Panc1 (cell line): ENCODE data around the gene DGKD. TPM values are rescaled to one million over a fixed set of nuclear protein-coding genes. Genes with fewer than 3 reads are reported as not detected.
A peak's percentile ranks its signal among the peaks of the same experiment; 100 is the strongest.

Experiments
- ATAC-seq: fragments of 200-7000 bp; cut with Tn5 transposase; 2 replicates; pipeline ENCODE4 v1.9.1; 2020; ENCODE audit warnings: mild to moderate bottlenecking, moderate library complexity
- BruUV-seq: library from RNA; stranded (reverse); fragments of 400-500 nt; replicated peaks from 2 replicates; lab custom pipeline; 2021; lab: Mats Ljungman, UMichigan
- CTCF ChIA-PET: fragments of 300-600 bp; sonication (Branson Sonifier 250); formaldehyde crosslinking; loops from one replicate; lab custom pipeline; 2022; ENCODE audit warnings: antibody characterized with exemption; lab: Charles Lee
- POLR2A ChIA-PET: fragments of 300-600 bp; sonication (Branson Sonifier 250); formaldehyde crosslinking; loops from one replicate; lab custom pipeline; 2022; ENCODE audit warnings: antibody characterized with exemption; lab: Charles Lee
- DNase-seq: peaks from one replicate; pipeline ENCODE4 v3.0.0-alpha.2; 2010; ENCODE audit warnings: low read depth, low spot score
- H3K27ac ChIP-seq: 2 replicates; pipeline ENCODE4 v1.5.1; 2011; ENCODE audit warnings: mild to moderate bottlenecking, low read length, inconsistent platforms
- H3K27me3 ChIP-seq: fragments of 200-500 bp; sonication (Bioruptor generic); 2 replicates; pipeline ENCODE4 v1.6.0; 2014; ENCODE audit warnings: low read length, inconsistent platforms; ENCODE audit not compliant: control insufficient read depth, insufficient read depth
- H3K36me3 ChIP-seq: fragments of 200-500 bp; sonication (Bioruptor generic); 2 replicates; pipeline ENCODE4 v1.5.1; 2014; ENCODE audit warnings: inconsistent platforms, mild to moderate bottlenecking, low read length, moderate library complexity; ENCODE audit not compliant: control insufficient read depth, insufficient read depth
- H3K4me1 ChIP-seq: 2 replicates; pipeline ENCODE4 v1.5.1; 2011; ENCODE audit warnings: inconsistent platforms, mild to moderate bottlenecking, low read length, moderate library complexity; ENCODE audit not compliant: control insufficient read depth, insufficient read depth
- H3K4me3 ChIP-seq, 2 experiments: 2 replicates each; pipeline ENCODE4 v1.5.1; 2011 to 2012; ENCODE audit warnings: low read depth in 2 of 2, low read length in 2 of 2, mild to moderate bottlenecking in 2 of 2, inconsistent platforms in 1 of 2, moderate library complexity in 1 of 2
- H3K9me3 ChIP-seq: fragments of 200-500 bp; sonication (Bioruptor generic); 2 replicates; pipeline ENCODE4 v1.5.1; 2014; ENCODE audit warnings: low read depth, mild to moderate bottlenecking, inconsistent platforms, low read length, moderate library complexity; ENCODE audit not compliant: control insufficient read depth, insufficient read depth
- CTCF ChIP-seq: fragments of 450-650 bp; IDR thresholded peaks from 2 replicates; pipeline ENCODE4 v1.5.1; 2017; ENCODE audit warnings: mild to moderate bottlenecking
- POLR2AphosphoS5 ChIP-seq: IDR thresholded peaks from 2 replicates; pipeline ENCODE4 v1.6.1; 2012; ENCODE audit warnings: mild to moderate bottlenecking, low read depth, low read length, moderate library complexity
- REST ChIP-seq, 2 experiments: IDR thresholded peaks; 2 replicates each; pipeline ENCODE4 v1.6.1; 2011 to 2012; ENCODE audit warnings: low read depth in 2 of 2, control low read depth in 1 of 2, low read length in 1 of 2, mild to moderate bottlenecking in 1 of 2, moderate library complexity in 1 of 2; ENCODE audit not compliant: insufficient read depth in 1 of 2
- SIN3A ChIP-seq: IDR thresholded peaks from 2 replicates; pipeline ENCODE4 v1.6.1; 2012; ENCODE audit warnings: low read depth, mild to moderate bottlenecking, low read length, moderate library complexity, borderline replicate concordance; ENCODE audit not compliant: insufficient read depth
- TCF7L2 ChIP-seq: IDR thresholded peaks from 2 replicates; pipeline ENCODE4 v1.6.1; 2011; ENCODE audit warnings: mild to moderate bottlenecking, low read depth, low read length, inconsistent platforms
- in situ Hi-C: cut with HindIII; loops from 2 replicates; pipeline ENCODE4 v1.10.0; 2016; ENCODE audit warnings: low sequenced_read_pairs, low pct_unique_long_range_greater_than_20kb
- intact Hi-C: fragments of 100-400 bp; cut with micrococcal nuclease; formaldehyde crosslinking; loops from one replicate; pipeline ENCODE4 v1.10.0; 2022; ENCODE audit not compliant: unreplicated experiment
- total RNA-seq: library from RNA; stranded (reverse); gene quantifications from one replicate; pipeline ENCODE4 v1.2.1, GENCODE V29; 2021; ENCODE audit not compliant: unreplicated experiment

The DGKD gene
- total RNA-seq, 1 experiment from 2014 or later = 89.0 TPM

- Histone ChIP-seq H3K27ac (no peak overlapping the region), H3K4me3 (no peak overlapping the region), H3K9me3 (no peaks in the 10 kb centered on the region), H3K4me1 (no peaks in the 10 kb centered on the region; the same call in 1 of the 2 replicates), H3K36me3 (no peaks in the 10 kb centered on the region), H3K27me3 (no peaks in the 10 kb centered on the region)
- ChIA-PET POLR2A (no interaction called here), CTCF (no interaction called here)
- no peak for DNase-seq
- TF ChIP-seq SIN3A (no peak), REST (IDR thresholded peaks at IDR 0.05; ENCODE audit: insufficient read depth in 1 of 2, low read depth in 2 of 2, low read length in 1 of 2) (no peak), CTCF (no peak), POLR2AphosphoS5 (no peak), TCF7L2 (no peak)
- intact Hi-C loops (no loop called here), in situ Hi-C loops (no loop called here)
- BruUV-seq = no TSS peak
- ATAC-seq = no peak
These were observed 48.5 kb downstream of the DGKD start for GRCh38 chr2:233402789-233403188.

GRCh38 chr2:233404222-233404621 lies 49.9 kb downstream of the DGKD start:
- no peak overlapping the region for H3K4me3 ChIP-seq
- H3K36me3 ChIP-seq = no peaks in the 10 kb centered on the region
- BruUV-seq = no TSS peak
- ATAC-seq (0 out of 2 replicates have a peak, but pooled peaks have one; percentile 58), DNase-seq (no peak)
- no peaks in the 10 kb centered on the region for H3K9me3 ChIP-seq
- no peaks in the 10 kb centered on the region for H3K27me3 ChIP-seq
- intact Hi-C loops (loop anchor here (2.0 kb wide), 1 partner anchor 39 kb away; no protein-coding TSS in a partner anchor), in situ Hi-C loops (no loop called here)
- TF ChIP-seq REST (IDR thresholded peaks at IDR 0.05; ENCODE audit: insufficient read depth in 1 of 2, low read depth in 2 of 2, low read length in 1 of 2) (no peak), CTCF (peak; percentile 80)
- CTCF ChIA-PET = interaction anchor here (1.5 kb wide), 1 partner anchor 39 kb away, joined by 5 read pairs; no protein-coding TSS in a partner anchor
- POLR2A ChIA-PET = no interaction called here
- H3K27ac ChIP-seq = no peak overlapping the region
- no peaks in the 10 kb centered on the region; the same call in 1 of the 2 replicates for H3K4me1 ChIP-seq
